ENCODE results near the gene KCNJ12.
"Not testable (repeated sequence)": the region's sequence is repeated elsewhere in the genome, so short reads cannot be mapped to it uniquely, and the experiment has no call there.

DNA sequence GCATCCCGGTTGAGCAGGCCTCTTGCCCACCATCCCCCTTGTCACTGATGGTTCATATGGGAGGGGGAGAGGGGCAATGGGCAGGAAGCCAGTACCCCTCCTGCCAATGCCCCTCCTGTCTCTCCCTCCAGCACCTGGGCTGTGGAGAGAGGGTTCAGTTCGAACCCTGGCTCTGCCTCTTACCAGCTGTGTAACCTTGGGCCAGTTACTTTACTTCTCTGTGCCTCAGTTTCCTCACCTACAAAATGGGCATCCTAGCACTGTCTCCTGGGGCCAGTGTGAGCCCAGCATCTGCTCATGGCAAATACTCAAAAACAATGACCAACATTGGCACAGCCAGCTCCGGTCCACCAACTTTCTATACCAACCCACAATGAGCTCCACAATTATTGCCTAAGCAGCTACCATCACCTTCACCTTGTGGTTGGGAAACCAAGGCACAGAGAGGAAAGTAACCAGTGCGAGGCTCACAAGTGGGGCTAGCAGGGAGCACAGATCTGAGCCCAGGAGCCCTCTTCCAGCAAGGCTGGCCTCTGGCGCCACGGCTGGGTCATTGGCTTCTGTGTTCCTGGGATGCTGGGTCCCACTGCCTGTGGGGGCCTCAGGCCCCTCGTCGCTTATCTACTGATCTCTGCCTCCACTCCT is 38.1 kb upstream of the KCNJ12 start:
- not testable (repeated sequence) for TF ChIP-seq CTCF, POLR2A, EP300 (IDR thresholded peaks at IDR 0.05)
